HG02943 (cell line): ENCODE data around the gene CARNS1.

Experiments used
- ATAC-seq: cut with Tn5 transposase; IDR thresholded peaks from one replicate; pipeline ENCODE4 v1.9.1; 2021; ENCODE audit warnings: mild to moderate bottlenecking, low read depth, moderate library complexity; ENCODE audit not compliant: unreplicated experiment

CARNS1 gene, protein sequence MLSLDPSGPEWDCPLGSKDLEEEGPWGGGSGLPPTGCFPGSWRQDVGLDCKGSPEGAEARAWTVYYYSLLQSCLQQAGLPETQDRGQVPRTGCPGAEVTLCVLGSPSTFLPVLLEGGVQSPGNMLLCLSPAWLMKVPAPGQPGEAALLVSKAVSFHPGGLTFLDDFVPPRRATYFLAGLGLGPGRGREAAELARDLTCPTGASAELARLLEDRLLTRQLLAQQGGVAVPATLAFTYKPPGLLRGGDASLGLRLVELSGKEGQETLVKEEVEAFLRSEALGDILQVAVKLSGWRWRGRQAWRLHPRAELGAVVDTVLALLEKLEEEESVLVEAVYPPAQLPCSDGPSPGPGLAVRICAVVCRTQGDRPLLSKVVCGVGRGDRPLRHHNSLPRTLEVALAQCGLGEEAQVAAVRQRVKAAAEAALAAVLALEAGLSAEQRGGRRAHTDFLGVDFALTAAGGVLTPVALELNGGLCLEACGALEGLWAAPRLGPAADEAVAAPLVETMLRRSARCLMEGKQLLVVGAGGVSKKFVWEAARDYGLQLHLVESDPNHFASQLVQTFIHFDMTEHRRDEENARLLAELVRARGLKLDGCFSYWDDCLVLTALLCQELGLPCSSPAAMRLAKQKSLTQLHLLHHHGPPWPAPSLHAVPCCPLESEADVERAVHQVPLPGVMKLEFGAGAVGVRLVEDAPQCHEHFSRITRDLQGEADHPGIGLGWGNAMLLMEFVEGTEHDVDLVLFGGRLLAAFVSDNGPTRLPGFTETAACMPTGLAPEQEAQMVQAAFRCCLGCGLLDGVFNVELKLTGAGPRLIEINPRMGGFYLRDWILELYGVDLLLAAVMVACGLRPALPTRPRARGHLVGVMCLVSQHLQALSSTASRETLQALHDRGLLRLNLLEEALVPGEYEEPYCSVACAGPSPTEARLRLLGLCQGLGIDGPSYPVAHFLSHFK

DNA sequence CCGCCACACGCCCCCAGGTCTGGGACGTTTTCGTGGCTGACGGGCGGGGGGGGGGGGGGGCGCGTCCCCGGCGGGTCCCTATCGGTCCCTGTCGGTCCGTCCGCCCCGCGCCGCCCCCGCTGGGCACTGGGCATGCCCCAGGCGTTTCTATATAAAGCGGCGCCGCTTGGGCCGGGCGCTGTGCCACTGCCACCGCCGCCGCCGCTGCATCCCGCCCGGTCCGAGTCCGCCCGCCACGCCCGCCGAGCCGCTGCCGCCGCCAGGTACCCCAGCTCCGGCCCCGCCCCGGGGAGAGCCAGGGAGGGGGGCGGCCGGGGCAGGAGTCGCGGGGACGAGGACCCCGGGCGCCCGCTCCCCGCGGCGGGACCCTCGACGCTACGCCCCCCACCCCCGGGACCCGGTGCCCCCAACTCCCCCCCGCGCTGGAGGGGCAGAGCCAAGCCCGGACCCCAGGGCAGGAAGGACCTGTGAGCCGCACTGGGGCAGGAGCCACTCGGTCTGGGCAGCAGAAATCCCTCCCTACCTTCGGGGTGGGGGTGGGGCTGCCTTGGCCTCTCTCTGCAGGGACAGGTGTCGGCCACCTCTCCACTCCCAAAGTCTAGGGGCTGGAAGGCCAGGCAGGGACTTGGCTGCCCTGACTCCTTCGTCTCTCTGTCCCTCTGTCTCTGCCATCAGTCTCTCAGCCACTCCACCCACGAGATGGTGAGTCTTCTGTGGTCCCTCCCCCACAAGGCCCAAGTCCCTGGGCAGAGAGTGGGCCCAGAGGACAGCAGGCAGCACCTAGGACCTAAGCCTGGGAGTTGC, at the start of gene CARNS1:
Gene CARNS1 (plus strand): TSS at position 178 of the 804 bp plus-strand sequence. CDS start 522 bp downstream, at position 700.
- no peak for ATAC-seq

DNA sequence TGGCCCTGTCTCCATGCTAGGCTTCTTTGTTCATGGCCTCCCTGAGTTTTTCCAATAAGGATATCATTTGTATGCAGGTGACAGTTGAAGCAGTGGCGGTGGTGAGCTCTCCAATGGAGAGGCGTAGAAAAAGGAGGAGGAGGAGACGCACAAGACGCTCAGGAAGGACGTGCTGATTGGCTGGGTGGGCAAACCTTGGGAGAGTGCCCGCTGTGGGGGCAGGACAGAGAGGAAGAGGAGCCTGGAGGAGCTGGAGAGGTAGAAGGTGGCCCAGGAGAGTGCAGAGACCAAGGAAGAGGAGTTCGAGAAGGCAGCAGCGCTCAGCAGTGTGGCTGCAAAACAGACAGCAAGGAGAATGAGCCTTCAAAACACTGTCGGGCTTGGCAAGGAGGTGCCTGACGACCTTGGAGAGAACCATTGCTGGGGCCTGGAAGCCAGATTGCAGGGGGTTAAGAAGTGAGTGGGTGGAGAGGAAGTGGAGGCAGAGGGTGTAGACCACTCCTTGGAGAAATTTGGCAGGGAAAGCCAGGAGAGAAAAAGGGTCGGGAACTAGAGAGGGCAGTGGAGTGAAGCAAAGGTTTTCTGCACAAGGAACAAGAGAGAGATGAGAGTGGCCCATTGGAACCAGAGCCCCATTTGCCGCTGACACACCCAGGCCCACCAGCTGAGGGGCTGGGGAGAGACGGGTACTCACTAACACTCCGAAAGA, 49.6 kb upstream of the CARNS1 start:
- ATAC-seq, result no peak

DNA sequence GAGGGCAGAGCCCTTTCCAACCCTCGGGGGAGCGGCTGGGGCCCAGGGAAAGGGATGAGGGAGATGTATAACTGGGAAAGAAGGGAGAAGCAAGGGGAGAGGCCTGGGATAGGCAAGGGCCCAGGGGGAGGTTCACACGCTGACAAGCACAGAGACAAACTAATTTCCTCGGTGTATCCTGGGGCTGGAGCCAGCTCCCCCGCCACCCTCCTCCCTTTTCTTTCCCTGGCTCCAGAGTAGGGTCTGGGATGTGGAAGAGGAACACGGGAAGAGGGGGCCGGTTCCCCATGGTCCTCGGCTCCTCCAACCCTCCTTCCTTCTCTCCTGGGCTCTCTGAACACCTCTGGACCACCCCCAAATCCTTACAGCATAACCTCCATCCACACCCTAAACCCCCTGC, 48.9 kb upstream of the CARNS1 start:
- ATAC-seq, result no peak

DNA sequence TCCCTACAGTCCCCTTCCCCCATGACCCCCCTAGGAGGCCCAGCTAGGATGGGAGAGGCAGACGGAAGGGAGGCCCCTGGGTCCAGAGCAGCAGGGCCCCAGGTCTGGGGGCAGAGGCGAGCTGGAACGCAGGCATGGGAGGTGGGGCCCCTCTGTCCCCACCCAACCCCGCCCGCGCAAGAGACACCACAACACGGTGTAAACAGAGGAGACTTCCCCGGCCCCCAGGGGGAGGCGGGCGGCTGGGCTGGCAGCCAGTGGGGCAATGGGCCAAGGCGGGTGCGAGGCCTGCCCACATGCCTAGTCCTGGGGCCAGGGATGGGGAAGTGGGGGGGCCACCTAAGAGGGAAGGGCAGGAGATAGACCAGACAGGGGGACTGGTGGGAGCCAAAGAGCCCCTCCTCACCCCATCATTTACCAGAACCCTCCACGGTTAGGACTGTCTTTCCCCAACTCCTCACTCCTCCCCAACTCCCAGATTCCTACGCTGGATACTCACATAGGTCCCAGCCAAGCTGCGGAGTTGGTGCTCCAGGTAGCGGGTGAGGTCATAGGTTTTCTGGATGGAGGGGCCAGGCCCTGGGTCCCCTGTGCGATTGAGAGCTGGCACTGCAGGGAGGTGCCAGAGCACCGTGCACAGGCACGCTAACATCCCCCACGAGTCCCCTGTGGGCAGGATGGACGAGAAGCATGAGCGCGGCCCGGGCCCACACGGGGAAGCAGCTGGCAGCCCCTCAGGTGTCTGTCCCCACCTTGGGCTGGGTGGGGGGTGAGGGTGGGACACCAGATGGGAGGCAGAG, 48.3 kb upstream of the CARNS1 start:
- ATAC-seq, result no peak

DNA sequence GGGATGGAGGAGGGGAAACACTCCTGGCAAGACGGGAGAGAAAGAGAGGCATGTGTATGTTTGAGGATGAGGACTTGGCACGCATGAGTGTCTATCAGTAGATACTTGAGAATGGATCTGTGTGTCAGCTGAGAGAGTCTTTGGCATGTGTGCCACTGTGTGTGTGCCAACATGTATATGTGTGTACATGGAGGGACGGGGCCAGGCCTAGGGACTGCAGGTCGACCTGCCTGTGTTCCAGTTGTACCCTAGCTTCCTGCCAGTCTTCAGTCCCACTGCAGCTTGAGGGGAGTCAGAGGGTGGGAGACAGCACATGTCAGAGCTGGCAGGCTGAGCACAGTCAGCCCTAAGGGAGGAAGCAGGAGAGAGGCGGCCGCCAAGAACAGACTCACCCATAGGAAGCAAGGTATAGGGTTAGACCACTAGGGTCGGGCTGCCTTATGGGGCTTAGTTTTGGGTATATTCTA, 47.7 kb upstream of the CARNS1 start:
- no peak for ATAC-seq

DNA sequence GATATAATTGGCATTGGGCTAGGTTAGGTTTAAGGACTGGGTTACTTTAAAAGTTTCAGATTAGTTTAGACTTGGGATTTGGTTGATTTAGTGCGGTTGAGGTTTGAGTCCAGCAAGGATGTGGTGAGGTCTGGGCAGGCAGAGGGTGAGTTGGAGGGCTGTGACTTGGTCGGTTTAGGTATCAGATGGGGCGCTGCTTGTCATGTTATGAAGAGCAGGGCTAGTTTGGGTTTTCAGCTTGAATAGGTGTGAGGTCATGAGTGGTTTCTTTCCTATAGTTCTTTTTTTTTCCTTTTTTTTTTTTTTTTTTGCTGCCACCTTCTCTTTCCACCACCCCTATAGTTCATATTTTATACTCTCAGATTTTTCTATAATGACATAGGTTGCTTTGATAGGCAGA, 46.9 kb upstream of the CARNS1 start:
- no peak for ATAC-seq

DNA sequence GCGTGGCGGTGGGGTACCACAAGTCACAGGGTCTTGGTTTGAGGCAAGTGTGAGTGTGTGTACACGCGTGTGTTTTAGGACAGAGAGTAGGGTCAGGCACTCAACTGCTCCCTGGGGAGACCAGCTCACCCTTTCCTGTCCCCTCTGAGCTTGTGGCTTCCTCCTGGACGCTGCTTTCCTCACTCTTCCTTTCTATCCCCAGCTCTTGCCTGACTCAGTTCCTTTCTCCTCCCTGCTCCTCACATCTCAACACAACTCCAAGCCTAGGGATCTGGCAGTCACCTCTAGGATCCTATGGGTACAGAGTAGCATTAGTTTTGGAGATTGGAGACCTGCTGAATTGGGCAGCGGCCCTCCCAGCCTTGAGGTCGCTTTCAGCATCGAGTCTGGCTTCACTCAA, 46.2 kb upstream of the CARNS1 start:
- no peak for ATAC-seq

DNA sequence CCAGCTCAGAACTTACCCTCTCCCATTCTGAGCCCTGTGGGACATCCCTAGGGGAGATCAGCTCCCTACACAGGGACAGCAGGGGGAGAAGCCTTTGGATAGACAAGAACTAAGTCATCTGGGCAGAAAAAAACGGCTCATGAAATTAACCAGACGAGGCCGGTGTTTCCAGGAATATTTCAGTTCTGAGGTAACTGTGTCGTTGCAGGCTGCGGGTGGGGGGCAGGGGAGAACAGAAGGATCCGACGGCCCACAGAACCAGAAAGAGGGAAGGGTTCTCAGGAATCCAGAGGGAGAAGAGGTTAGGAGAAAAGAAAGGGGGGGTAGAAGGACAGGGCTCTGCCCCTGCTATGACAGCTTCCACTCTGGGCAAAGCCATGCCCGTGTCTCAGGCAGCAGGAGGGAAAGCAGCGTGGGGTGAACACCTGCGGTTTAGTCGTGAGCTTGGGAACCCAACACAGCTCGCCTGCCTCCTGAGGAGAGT, 45.6 kb upstream of the CARNS1 start:
- no peak for ATAC-seq

DNA sequence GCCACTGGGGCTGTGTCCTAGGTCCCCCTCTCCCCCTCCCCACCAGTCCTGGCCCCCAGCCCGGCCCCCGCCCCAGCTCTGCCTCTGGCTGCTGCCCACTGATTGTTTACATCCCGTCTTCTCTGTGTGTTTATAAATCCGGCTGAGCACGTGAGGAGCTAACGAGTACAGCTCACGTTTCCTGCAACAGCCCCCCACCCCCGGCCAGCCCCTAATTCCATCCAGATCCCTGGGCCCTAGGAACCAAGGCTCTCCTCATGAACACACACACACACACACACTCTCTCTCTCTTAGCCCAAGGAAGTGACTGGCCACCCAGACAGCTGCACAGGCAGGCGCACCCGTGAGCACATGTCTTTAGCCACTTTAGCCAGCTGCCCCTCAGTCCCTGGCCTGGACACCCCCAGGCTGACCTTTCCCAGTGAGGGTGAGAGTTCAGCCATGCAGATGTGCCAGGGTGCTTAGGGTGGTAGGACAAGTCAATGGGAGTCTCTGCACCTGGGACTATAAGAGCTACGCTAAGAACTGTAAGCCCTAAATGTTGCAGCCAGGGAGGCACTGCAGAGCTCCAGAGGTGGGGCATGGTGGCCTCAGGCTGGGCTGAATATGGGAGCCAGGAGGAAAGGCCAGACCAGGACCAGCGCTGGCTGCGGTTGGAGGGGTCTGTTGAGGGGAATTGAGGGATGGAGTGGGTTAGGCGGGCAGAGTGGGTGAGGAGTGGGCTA, 45.0 kb upstream of the CARNS1 start:
- no peak for ATAC-seq

DNA sequence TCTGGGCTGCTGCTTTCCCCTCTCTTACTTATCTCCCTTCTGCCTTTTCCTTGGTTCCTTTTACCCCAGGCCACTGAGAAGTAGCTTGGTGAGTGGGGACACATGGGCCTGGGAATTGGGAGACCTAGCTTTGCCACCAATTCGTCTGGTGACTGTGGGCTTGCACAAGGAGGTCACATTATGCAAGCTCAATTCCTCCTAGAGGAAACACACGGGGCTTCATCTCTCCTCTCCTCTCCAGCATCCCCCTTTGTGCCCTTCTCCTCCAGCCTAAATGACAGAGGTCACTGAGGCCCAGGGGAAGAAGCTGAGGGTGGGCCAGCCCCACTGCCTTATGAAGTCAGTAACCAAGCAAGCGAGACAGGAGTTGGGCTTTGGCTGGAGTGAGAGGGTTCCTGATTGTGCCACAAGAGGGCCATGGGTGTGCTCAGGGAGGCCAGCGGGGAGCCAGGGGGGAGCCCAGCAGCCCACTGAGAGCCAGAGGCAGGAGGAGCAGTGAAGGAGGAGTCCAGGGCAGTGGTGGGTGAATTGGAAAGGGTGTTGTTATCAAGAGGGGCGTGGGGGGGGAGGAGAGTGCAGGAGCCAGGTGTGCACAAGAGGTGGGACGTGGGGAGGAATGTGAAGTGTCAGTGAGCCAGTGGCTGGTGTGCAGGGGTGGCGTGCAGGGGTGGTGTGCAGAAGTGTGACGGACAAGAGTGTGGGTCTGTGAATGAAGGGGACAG, 44.1 kb upstream of the CARNS1 start:
- ATAC-seq, result no peak

DNA sequence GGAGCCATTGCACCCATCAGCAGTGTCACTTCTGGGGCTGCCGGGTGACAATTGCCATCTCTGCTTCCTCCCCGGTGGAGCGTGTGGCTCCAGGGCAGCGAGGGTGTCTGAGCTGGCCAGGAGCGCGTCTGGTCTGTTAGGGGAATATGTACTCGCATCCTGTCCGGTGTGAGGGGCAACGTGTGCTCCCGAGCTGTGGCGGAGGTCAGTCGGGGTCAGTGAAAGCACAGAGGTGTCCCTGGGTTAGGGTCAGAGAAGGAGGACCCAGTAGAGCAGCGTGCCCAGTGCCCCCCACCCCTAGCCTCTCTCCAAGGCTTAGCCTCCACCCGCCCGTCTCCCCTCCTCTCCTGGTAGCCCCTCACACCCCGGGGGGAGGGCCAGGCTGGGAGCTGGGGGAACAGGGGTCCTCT, 43.6 kb upstream of the CARNS1 start:
- no peak for ATAC-seq

DNA sequence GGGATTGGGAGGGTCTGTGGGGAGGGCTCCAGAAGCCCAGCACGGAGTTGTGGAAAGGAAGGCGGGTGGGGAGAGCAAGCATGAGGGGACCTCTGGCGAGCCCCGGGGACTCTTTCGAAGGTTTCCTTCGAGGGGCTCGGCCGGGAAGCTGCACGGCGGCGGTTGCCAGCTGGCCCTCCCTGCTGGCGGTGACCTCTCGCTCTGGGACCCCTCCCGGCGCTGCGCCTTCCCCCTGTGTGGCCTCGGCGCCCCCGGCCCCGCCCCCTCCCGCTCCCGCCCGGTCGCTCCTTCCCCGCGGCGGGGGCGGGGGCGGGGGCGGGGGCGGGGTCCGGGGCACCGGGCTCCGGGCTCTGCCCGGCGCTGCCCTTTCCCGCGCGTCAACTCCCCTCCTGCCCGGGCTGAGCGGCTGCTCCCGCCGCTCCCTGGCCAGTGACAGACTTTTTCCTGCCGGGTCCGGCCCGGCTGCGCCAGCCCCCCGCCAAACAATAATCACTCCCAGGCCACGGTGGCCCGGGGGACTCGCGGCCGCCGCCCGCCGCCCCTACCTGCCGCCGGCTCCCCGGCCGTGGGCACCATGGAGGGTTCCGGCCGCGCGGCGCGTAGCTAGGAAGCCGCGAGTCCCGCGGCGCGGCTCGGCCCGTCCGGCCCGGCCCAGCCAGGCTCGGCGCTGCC, 43.0 kb upstream of the CARNS1 start:
- ATAC-seq, result no peak

DNA sequence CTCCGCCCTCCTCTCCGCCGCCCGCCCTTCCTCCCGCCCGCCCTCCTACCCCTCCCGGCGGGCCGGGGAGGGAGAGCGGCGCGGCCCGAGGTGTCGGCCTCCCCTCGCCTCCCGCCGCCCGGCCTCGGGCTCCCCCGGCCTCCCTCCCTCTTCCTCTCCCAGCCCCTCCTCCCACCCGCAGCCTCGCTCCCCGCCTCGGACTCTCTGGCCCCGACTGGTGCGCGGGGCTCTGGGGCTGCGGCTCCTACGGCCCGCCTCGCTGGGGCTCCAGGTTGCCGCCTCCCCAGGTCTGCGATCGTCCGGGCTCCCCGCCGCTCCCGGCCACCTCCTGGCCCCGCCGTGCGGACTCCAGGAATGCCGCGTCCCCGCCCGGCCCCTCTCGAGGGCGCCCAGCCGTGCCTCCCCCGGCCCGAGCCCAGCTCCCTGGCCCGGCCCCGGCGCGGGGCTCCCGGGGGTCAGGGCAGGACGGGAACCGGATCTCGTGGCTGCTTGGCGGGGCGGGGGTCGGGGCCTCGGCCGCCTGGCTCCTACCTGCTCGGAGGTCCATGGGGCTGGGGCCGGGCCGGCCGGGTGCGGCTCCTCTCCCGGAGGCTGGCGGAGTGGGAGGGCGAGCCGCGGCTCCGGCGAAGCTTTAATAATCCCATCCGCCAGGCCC, 42.4 kb upstream of the CARNS1 start, which contains the start of gene CLCF1:
Gene CLCF1 (minus strand): TSS at position 606 of the 655 bp plus-strand sequence. CDS start 59 bp downstream, at position 547.
- no peak for ATAC-seq

DNA sequence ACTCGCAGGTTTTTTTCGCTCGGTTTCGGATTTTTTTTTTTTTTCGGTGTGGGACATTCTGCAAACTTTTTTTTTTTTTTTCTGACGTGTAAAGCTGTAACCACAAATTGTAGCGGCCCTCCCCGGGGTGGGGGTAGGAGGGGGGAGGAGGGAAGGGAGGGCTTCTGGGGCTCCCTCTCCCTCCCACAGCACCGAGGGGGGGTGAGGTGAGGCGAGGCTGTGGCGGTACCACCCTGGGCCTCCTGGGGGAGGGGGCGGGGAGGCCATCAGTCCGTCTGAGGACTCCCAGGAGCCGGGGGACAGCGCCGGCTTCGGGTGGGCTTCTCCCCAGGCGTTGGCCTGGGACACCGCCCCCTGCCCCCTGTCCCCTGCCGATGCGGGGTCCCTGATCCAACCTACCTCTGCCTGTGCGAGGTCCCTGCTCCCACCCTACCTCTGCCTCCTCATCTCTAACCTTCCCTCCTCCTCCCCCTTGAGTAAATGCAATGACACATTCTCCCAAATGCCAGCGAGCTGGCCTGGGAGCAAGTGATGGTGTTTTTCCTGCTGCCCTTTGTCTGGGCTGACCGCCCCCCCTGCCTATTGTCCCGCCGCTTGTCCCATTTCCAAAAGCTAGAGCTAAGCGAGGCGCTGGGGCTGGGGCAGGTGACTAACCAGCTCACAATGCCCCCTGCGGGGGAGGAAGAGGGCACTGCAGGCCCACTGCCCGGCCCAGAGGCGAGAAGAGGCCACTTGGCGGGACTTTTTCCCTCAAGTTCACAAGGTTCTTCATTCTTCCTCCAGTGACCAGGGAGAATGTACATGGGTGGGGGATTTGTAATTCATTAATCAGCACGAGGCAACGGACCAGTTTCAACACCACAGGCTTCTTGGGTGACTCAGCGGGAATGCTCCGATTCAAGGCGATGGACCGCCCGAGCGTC, 41.6 kb upstream of the CARNS1 start:
- ATAC-seq, result no peak

DNA sequence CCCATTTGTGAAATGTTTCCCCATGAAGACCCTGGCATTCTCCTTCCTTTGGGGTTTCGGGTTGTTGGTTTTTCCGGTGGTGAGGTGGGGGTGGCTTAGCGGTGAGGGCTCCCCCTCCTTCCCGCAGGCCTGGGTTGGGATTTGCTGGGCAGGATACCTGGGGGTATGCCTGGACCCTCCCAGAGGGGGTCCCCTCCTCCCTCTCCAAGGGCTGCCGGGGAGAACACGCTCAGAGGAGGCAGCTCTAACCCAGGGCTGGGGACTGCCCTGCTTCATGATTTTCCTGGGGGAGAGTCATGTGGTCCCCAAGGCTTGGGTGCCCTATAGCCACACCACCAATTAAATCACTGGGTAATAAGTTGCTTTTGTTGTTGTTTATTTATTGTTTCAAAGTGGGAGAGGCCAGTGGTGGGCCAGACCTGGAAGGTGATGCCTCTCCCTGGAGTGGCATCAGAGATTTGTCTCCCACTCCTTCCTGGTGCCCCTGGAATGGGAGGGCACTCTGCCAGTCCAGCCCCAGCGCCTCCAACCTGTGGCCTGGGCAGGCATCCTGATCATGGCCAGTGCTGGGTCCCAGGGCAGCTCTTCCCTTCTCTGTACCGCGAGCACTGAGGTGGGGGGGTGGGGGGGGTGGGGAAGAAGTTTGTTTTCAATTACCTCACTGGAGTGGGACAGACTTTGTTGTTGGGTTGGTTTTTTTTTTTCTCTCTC, 40.8 kb upstream of the CARNS1 start:
- no peak for ATAC-seq
